GM12878 (cell line): ENCODE data around the gene CAMK2A. TPM values are rescaled to one million over a fixed set of nuclear protein-coding genes. Genes with fewer than 3 reads are reported as not detected.

Experiments
- ATAC-seq: fragments of 200-7000 bp; cut with Tn5 transposase; 3 replicates; pipeline ENCODE4 v1.9.1; 2020; ENCODE audit warnings: mild to moderate bottlenecking, moderate library complexity
- BruUV-seq: library from RNA; stranded (reverse); fragments of 400-500 nt; replicated peaks from 2 replicates; lab custom pipeline; 2021; lab: Mats Ljungman, UMichigan
- CTCF ChIA-PET: fragments of 300-600 bp; sonication (Branson Sonifier 250); formaldehyde crosslinking; extraction: SDS; loops from one replicate; lab custom pipeline; 2021; ENCODE audit warnings: inconsistent platforms; lab: Yijun Ruan, JAX
- POLR2A ChIA-PET: fragments of 350-600 bp; formaldehyde crosslinking; extraction: SDS; loops from one replicate; lab custom pipeline; 2021; ENCODE audit warnings: inconsistent platforms; lab: Charles Lee
- RAD21 ChIA-PET: fragments of 300-600 bp; sonication (Branson Sonifier 250); formaldehyde crosslinking; loops from one replicate; lab custom pipeline; 2023; ENCODE audit warnings: antibody characterized with exemption; ENCODE audit not compliant: unreplicated experiment; lab: Charles Lee
- SMC1A ChIA-PET: fragments of 300-600 bp; sonication (Branson Sonifier 250); formaldehyde crosslinking; loops from one replicate; lab custom pipeline; 2023; ENCODE audit not compliant: unreplicated experiment, uncharacterized antibody; lab: Charles Lee
- DNase-seq: peaks from one replicate; pipeline ENCODE4 v3.0.0-alpha.2; 2011; ENCODE audit warnings: low read depth, low spot score
- FAIRE-seq: peaks from 3 replicates; lab custom pipeline; 2011; peaks lifted over from hg19 to GRCh38; lab: Jason Lieb, UNC
- H2AFZ ChIP-seq: 2 replicates; pipeline ENCODE4 v1.6.0; 2011; ENCODE audit warnings: low read depth, low read length, control low read depth; ENCODE audit not compliant: control insufficient read depth
- H3K27ac ChIP-seq: 2 replicates; pipeline ENCODE4 v1.5.1; 2011; ENCODE audit warnings: control low read depth; ENCODE audit not compliant: control insufficient read depth, insufficient read depth
- H3K27me3 ChIP-seq, 2 experiments: replicated peaks in 1 of 2; 2 replicates each; pipeline versions ENCODE4 v1.6.0 to v1.6.1; 2011; ENCODE audit warnings: low read length in 1 of 2; ENCODE audit not compliant: control insufficient read depth in 2 of 2, insufficient read depth in 2 of 2
- H3K36me3 ChIP-seq, 2 experiments: 2 replicates each; pipeline ENCODE4 v1.5.1; 2011; ENCODE audit warnings: low read length in 1 of 2; ENCODE audit not compliant: control insufficient read depth in 2 of 2, insufficient read depth in 2 of 2
- H3K4me1 ChIP-seq: 2 replicates; pipeline ENCODE4 v1.6.1; 2011; ENCODE audit warnings: mild to moderate bottlenecking, low read length, moderate library complexity, mixed read lengths; ENCODE audit not compliant: control insufficient read depth, insufficient read depth
- H3K4me2 ChIP-seq: 2 replicates; pipeline ENCODE4 v1.6.0; 2011; ENCODE audit warnings: control low read depth; ENCODE audit not compliant: control insufficient read depth, insufficient read depth
- H3K4me3 ChIP-seq: fragments of 200-600 bp; sonication (generic); 2 replicates; pipeline ENCODE4 v1.5.1; 2016
- H3K79me2 ChIP-seq: 2 replicates; pipeline ENCODE4 v1.6.0; 2011; ENCODE audit warnings: low read length; ENCODE audit not compliant: control insufficient read depth, insufficient read depth
- H3K9ac ChIP-seq: 2 replicates; pipeline ENCODE4 v1.8.0; 2011; ENCODE audit warnings: low read length, control low read depth, mixed read lengths; ENCODE audit not compliant: control insufficient read depth, insufficient read depth
- H3K9me3 ChIP-seq: replicated peaks from 3 replicates; pipeline ENCODE4 v1.5.1; 2011; ENCODE audit warnings: mild to moderate bottlenecking, low read length; ENCODE audit not compliant: control insufficient read depth, insufficient read depth
- H4K20me1 ChIP-seq: 2 replicates; pipeline ENCODE4 v1.6.0; 2011; ENCODE audit not compliant: control insufficient read depth, insufficient read depth
- CBX5 ChIP-seq: sonication (generic); IDR thresholded peaks from 2 replicates; pipeline ENCODE4 v1.6.1; 2016; ENCODE audit warnings: low read depth, moderate library complexity, mild to moderate bottlenecking, inconsistent platforms
- CREB1 ChIP-seq: IDR thresholded peaks from 2 replicates; pipeline ENCODE4 v1.6.1; 2012; ENCODE audit warnings: low read depth, mild to moderate bottlenecking, inconsistent platforms
- DPF2 ChIP-seq: fragments of 450-650 bp; IDR thresholded peaks from 2 replicates; pipeline ENCODE4 v1.6.1; 2017; ENCODE audit warnings: mild to moderate bottlenecking
- FOS ChIP-seq: IDR thresholded peaks from 3 replicates; pipeline ENCODE4 v1.6.1; 2011; ENCODE audit warnings: borderline replicate concordance; ENCODE audit not compliant: insufficient read length; ENCODE audit errors: extremely low read depth
- FOXK2 ChIP-seq: fragments of 450-650 bp; IDR thresholded peaks from 2 replicates; pipeline ENCODE4 v1.6.1; 2017; ENCODE audit warnings: mild to moderate bottlenecking, moderate library complexity
- IRF4 ChIP-seq: IDR thresholded peaks from 2 replicates; pipeline ENCODE4 v1.6.1; 2011; ENCODE audit warnings: low read depth, low read length
- JUND ChIP-seq: IDR thresholded peaks from 2 replicates; pipeline ENCODE4 v1.6.1; 2012; ENCODE audit warnings: low read depth, mild to moderate bottlenecking, low read length, improper control_type of control experiment, moderate library complexity
- PAX8 ChIP-seq: fragments of 450-650 bp; IDR thresholded peaks from 2 replicates; pipeline ENCODE4 v1.6.1; 2017; ENCODE audit warnings: mild to moderate bottlenecking, moderate library complexity
- RELB ChIP-seq: fragments of 450-650 bp; IDR thresholded peaks from 2 replicates; pipeline ENCODE4 v1.6.1; 2017; ENCODE audit warnings: low read depth, mild to moderate bottlenecking, moderate library complexity
- RFX5 ChIP-seq: IDR thresholded peaks from 2 replicates; pipeline ENCODE4 v1.6.1; 2011; ENCODE audit warnings: low read depth, low read length, improper control_type of control experiment
- SMAD5 ChIP-seq: IDR thresholded peaks from 2 replicates; pipeline ENCODE4 v1.6.1; 2016; ENCODE audit warnings: antibody characterized with exemption, low read depth
- SREBF2 ChIP-seq: IDR thresholded peaks from 2 replicates; pipeline ENCODE4 v1.6.1; 2012; ENCODE audit warnings: mild to moderate bottlenecking, low read length
- ZBTB4 ChIP-seq: fragments of 450-650 bp; formaldehyde crosslinking; IDR thresholded peaks from 2 replicates; pipeline ENCODE4 v1.4.0; 2022; ENCODE audit warnings: mild to moderate bottlenecking, moderate library complexity
- ZBTB40 ChIP-seq: fragments of 450-650 bp; IDR thresholded peaks from 2 replicates; pipeline ENCODE4 v1.6.1; 2016; ENCODE audit warnings: mild to moderate bottlenecking, moderate library complexity, borderline replicate concordance
- ZNF24 ChIP-seq: fragments of 450-650 bp; IDR thresholded peaks from 2 replicates; pipeline ENCODE4 v1.6.1; 2017; ENCODE audit warnings: antibody characterized with exemption, mild to moderate bottlenecking
- WGBS: methylation state at CpG from one replicate; pipeline ENCODE4 v1.1.6; 2016; ENCODE audit warnings: low lambda C conversion rate; ENCODE audit not compliant: insufficient replicate concordance, insufficient coverage; ENCODE audit errors: missing lambda C conversion rate; 5-methylcytosine and 5-hydroxymethylcytosine counted together
- in situ Hi-C: fragments of 300-500 bp; cut with MboI; formaldehyde crosslinking; loops from 9 replicates; pipeline ENCODE4 v1.14.3; 2018; ENCODE audit warnings: mixed read lengths
- intact Hi-C: fragments of 100-400 bp; cut with micrococcal nuclease; formaldehyde crosslinking; loops from one replicate; pipeline ENCODE4 v1.14.2; 2022; ENCODE audit not compliant: unreplicated experiment
- polyA plus RNA-seq, 11 experiments: library from polyadenylated mRNA; depleted of rRNA in 4 of 11; unstranded in 6 of 11; stranded (reverse) in 5 of 11; fragments of >200 nt; fragmentation: Nextera tagmentation in 4 of 11; fragmentation: Illumina TruSeq in 1 of 11; extraction: Ambion mirVana in 4 of 11; extraction: Trizol in 1 of 11; gene quantifications; 1 replicate in 1 of 11; 2 replicates in 10 of 11; pipeline versions ENCODE4 v1.2.1 to v1.2.3, GENCODE V29; 2011 to 2016; ENCODE audit warnings: inconsistent platforms in 2 of 11, missing spikeins in 2 of 11, low read depth in 1 of 11
- total RNA-seq, 4 experiments: library from RNA; depleted of rRNA in 3 of 4; stranded (reverse); fragments of >200 nt in 3 of 4; fragmentation: Illumina TruSeq in 1 of 4; extraction: Trizol in 1 of 4; gene quantifications; 2 replicates each; pipeline versions ENCODE4 v1.2.1 to v1.2.3, GENCODE V29; 2013 to 2021
- TF ChIP-seq, protein P1 (sequence below): IDR thresholded peaks from 2 replicates; pipeline ENCODE4 v1.6.1; 2012; ENCODE audit warnings: low read depth, low read length, improper control_type of control experiment

The CAMK2A gene
- total and polyA plus RNA-seq, 10 of the 15 experiments (the other 5 are each of a cell fraction or from before 2014, with no cell fraction given), result 0.11 TPM; not detected in 9

GRCh38 chr5:150319484-150319790 is 29.9 kb upstream of the CAMK2A start:
- no peak for DNase-seq
- no peaks in the 10 kb centered on the region for H3K36me3 ChIP-seq
- ChIA-PET POLR2A (interaction anchor here (1.0 kb wide), 1 partner anchor 16 kb away, joined by 3 read pairs; no protein-coding TSS in a partner anchor), CTCF (interaction anchor here (0.8 to 1.2 kb wide), 2 partner anchors 11 to 31 kb away, joined by 3 read pairs; no protein-coding TSS in a partner anchor), SMC1A (interaction anchor here (1.2 kb wide), 1 partner anchor 13 kb away, joined by 3 read pairs; no protein-coding TSS in a partner anchor), RAD21 (interaction anchor here (0.9 kb wide), 1 partner anchor 485 kb away, joined by 3 read pairs; no protein-coding TSS in a partner anchor)
- intact Hi-C loops, result no loop called here
- no peaks in the 10 kb centered on the region for H4K20me1 ChIP-seq
- H3K4me3 ChIP-seq, result no peak overlapping the region
- no peaks in the 10 kb centered on the region for H3K4me1 ChIP-seq
- no peak for TF ChIP-seq ZNF24
- no peak for TF ChIP-seq RELB
- no peak for TF ChIP-seq DPF2
- no peak for TF ChIP-seq FOXK2
- no peak for TF ChIP-seq SMAD5
- TF ChIP-seq CBX5, result no peak
- no peak for TF ChIP-seq CREB1
- TF ChIP-seq SREBF2, result no peak
- TF ChIP-seq, protein P1, sequence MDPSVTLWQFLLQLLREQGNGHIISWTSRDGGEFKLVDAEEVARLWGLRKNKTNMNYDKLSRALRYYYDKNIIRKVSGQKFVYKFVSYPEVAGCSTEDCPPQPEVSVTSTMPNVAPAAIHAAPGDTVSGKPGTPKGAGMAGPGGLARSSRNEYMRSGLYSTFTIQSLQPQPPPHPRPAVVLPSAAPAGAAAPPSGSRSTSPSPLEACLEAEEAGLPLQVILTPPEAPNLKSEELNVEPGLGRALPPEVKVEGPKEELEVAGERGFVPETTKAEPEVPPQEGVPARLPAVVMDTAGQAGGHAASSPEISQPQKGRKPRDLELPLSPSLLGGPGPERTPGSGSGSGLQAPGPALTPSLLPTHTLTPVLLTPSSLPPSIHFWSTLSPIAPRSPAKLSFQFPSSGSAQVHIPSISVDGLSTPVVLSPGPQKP, result no peak
- no peak for TF ChIP-seq ZBTB40
- no peak for TF ChIP-seq JUND
- TF ChIP-seq RFX5, result no peak
- no peak for TF ChIP-seq IRF4
- TF ChIP-seq PAX8, result no peak
- no peak for TF ChIP-seq ZBTB4 (CRISPR knock-in tag)
- no peak for TF ChIP-seq FOS
- BruUV-seq, result no TSS peak
- H3K9me3 ChIP-seq, result no peaks in the 10 kb centered on the region
- no peak for ATAC-seq
- in situ Hi-C loops, result no loop called here
- 47% methylated on average over 6 of the region's 6 CpGs for WGBS
- peaks cover 2 to 4% of the 10 kb centered on the region in 2 experiments; a peak in 2 of 4 replicates for H3K27me3 ChIP-seq
- no peaks in the 10 kb centered on the region for H3K79me2 ChIP-seq
- no peak overlapping the region for H3K27ac ChIP-seq
- no peak overlapping the region for H2AFZ ChIP-seq
- no peak overlapping the region for H3K9ac ChIP-seq
- no peak for FAIRE-seq
- no peak overlapping the region for H3K4me2 ChIP-seq
